GM12878 (cell line): ENCODE data around the gene PPP2R1A. TPM values are rescaled to one million over a fixed set of nuclear protein-coding genes. Genes with fewer than 3 reads are reported as not detected.

Experiments
- ATAC-seq: fragments of 200-7000 bp; cut with Tn5 transposase; 3 replicates; pipeline ENCODE4 v1.9.1; 2020; ENCODE audit warnings: mild to moderate bottlenecking, moderate library complexity
- BruUV-seq: library from RNA; stranded (reverse); fragments of 400-500 nt; replicated peaks from 2 replicates; lab custom pipeline; 2021; lab: Mats Ljungman, UMichigan
- CTCF ChIA-PET: fragments of 300-600 bp; sonication (Branson Sonifier 250); formaldehyde crosslinking; extraction: SDS; loops from one replicate; lab custom pipeline; 2021; ENCODE audit warnings: inconsistent platforms; lab: Yijun Ruan, JAX
- POLR2A ChIA-PET: fragments of 350-600 bp; formaldehyde crosslinking; extraction: SDS; loops from one replicate; lab custom pipeline; 2021; ENCODE audit warnings: inconsistent platforms; lab: Charles Lee
- RAD21 ChIA-PET: fragments of 300-600 bp; sonication (Branson Sonifier 250); formaldehyde crosslinking; loops from one replicate; lab custom pipeline; 2023; ENCODE audit warnings: antibody characterized with exemption; ENCODE audit not compliant: unreplicated experiment; lab: Charles Lee
- SMC1A ChIA-PET: fragments of 300-600 bp; sonication (Branson Sonifier 250); formaldehyde crosslinking; loops from one replicate; lab custom pipeline; 2023; ENCODE audit not compliant: unreplicated experiment, uncharacterized antibody; lab: Charles Lee
- DNase-seq: peaks from one replicate; pipeline ENCODE4 v3.0.0-alpha.2; 2011; ENCODE audit warnings: low read depth, low spot score
- FAIRE-seq: peaks from 3 replicates; lab custom pipeline; 2011; peaks lifted over from hg19 to GRCh38; lab: Jason Lieb, UNC
- H2AFZ ChIP-seq: 2 replicates; pipeline ENCODE4 v1.6.0; 2011; ENCODE audit warnings: low read depth, low read length, control low read depth; ENCODE audit not compliant: control insufficient read depth
- H3K27ac ChIP-seq: 2 replicates; pipeline ENCODE4 v1.5.1; 2011; ENCODE audit warnings: control low read depth; ENCODE audit not compliant: control insufficient read depth, insufficient read depth
- H3K27me3 ChIP-seq, 2 experiments: replicated peaks in 1 of 2; 2 replicates each; pipeline versions ENCODE4 v1.6.0 to v1.6.1; 2011; ENCODE audit warnings: low read length in 1 of 2; ENCODE audit not compliant: control insufficient read depth in 2 of 2, insufficient read depth in 2 of 2
- H3K36me3 ChIP-seq, 2 experiments: 2 replicates each; pipeline ENCODE4 v1.5.1; 2011; ENCODE audit warnings: low read length in 1 of 2; ENCODE audit not compliant: control insufficient read depth in 2 of 2, insufficient read depth in 2 of 2
- H3K4me1 ChIP-seq: 2 replicates; pipeline ENCODE4 v1.6.1; 2011; ENCODE audit warnings: mild to moderate bottlenecking, low read length, moderate library complexity, mixed read lengths; ENCODE audit not compliant: control insufficient read depth, insufficient read depth
- H3K4me2 ChIP-seq: 2 replicates; pipeline ENCODE4 v1.6.0; 2011; ENCODE audit warnings: control low read depth; ENCODE audit not compliant: control insufficient read depth, insufficient read depth
- H3K4me3 ChIP-seq: fragments of 200-600 bp; sonication (generic); 2 replicates; pipeline ENCODE4 v1.5.1; 2016
- H3K79me2 ChIP-seq: 2 replicates; pipeline ENCODE4 v1.6.0; 2011; ENCODE audit warnings: low read length; ENCODE audit not compliant: control insufficient read depth, insufficient read depth
- H3K9ac ChIP-seq: 2 replicates; pipeline ENCODE4 v1.8.0; 2011; ENCODE audit warnings: low read length, control low read depth, mixed read lengths; ENCODE audit not compliant: control insufficient read depth, insufficient read depth
- H3K9me3 ChIP-seq: replicated peaks from 3 replicates; pipeline ENCODE4 v1.5.1; 2011; ENCODE audit warnings: mild to moderate bottlenecking, low read length; ENCODE audit not compliant: control insufficient read depth, insufficient read depth
- H4K20me1 ChIP-seq: 2 replicates; pipeline ENCODE4 v1.6.0; 2011; ENCODE audit not compliant: control insufficient read depth, insufficient read depth
- ASH2L ChIP-seq: fragments of 300-600, 200-600 bp; sonication (generic); IDR thresholded peaks from 2 replicates; pipeline ENCODE4 v1.6.1; 2017; ENCODE audit warnings: low read depth, mild to moderate bottlenecking, borderline replicate concordance
- ATF2 ChIP-seq: IDR thresholded peaks from 2 replicates; pipeline ENCODE4 v1.6.1; 2012; ENCODE audit warnings: low read length, inconsistent platforms
- ELK1 ChIP-seq: IDR thresholded peaks from 2 replicates; pipeline ENCODE4 v1.6.1; 2012; ENCODE audit warnings: low read depth, low read length, improper control_type of control experiment
- ETV6 ChIP-seq, 2 experiments: fragments of 450-650 bp in 1 of 2; IDR thresholded peaks in 1 of 2; conservative IDR thresholded peaks in 1 of 2; 2 replicates each; pipeline ENCODE4 v1.6.1; 2014; ENCODE audit warnings: antibody characterized with exemption in 1 of 2, borderline replicate concordance in 1 of 2, low read depth in 1 of 2, mild to moderate bottlenecking in 1 of 2, moderate library complexity in 1 of 2
- EZH2 ChIP-seq: IDR thresholded peaks from 2 replicates; pipeline ENCODE4 v1.6.1; 2012; ENCODE audit warnings: low read depth, mild to moderate bottlenecking, control low read depth, inconsistent platforms, low read length, borderline replicate concordance; ENCODE audit not compliant: control insufficient read depth
- GATAD2B ChIP-seq: fragments of 450-650 bp; conservative IDR thresholded peaks from 2 replicates; pipeline ENCODE4 v1.6.1; 2017; ENCODE audit warnings: low read depth, mild to moderate bottlenecking, moderate library complexity
- HCFC1 ChIP-seq: fragments of 150-350 bp; IDR thresholded peaks from 2 replicates; pipeline ENCODE4 v1.6.1; 2014; ENCODE audit warnings: low read length
- HDGF ChIP-seq: fragments of 450-650 bp; IDR thresholded peaks from 2 replicates; pipeline ENCODE4 v1.6.1; 2016; ENCODE audit warnings: antibody characterized with exemption
- NFYB ChIP-seq: IDR thresholded peaks from 2 replicates; pipeline ENCODE4 v1.6.1; 2011; ENCODE audit warnings: low read depth, mild to moderate bottlenecking, low read length, improper control_type of control experiment, moderate library complexity; ENCODE audit not compliant: insufficient read depth
- NRF1 ChIP-seq: conservative IDR thresholded peaks from 2 replicates; pipeline ENCODE4 v1.6.1; 2011; ENCODE audit warnings: mild to moderate bottlenecking, low read depth, low read length, improper control_type of control experiment
- POLR2A ChIP-seq: IDR thresholded peaks from 2 replicates; pipeline ENCODE4 v1.6.1; 2011; ENCODE audit warnings: low read depth, mild to moderate bottlenecking, low read length
- POLR2AphosphoS5 ChIP-seq: IDR thresholded peaks from 2 replicates; pipeline ENCODE4 v1.6.1; 2011; ENCODE audit warnings: mild to moderate bottlenecking, low read length, inconsistent platforms
- POU2F2 ChIP-seq: IDR thresholded peaks from 3 replicates; pipeline ENCODE4 v1.6.1; 2011; ENCODE audit warnings: low read depth, mild to moderate bottlenecking, low read length, borderline replicate concordance
- TCF3 ChIP-seq: IDR thresholded peaks from 2 replicates; pipeline ENCODE4 v1.6.1; 2012; ENCODE audit warnings: low read depth, mild to moderate bottlenecking, low read length, borderline replicate concordance; ENCODE audit not compliant: insufficient read depth
- ZSCAN29 ChIP-seq: fragments of 450-650 bp; IDR thresholded peaks from 2 replicates; pipeline ENCODE4 v1.6.1; 2017; ENCODE audit warnings: mild to moderate bottlenecking, moderate library complexity
- WGBS: methylation state at CpG from one replicate; pipeline ENCODE4 v1.1.6; 2016; ENCODE audit warnings: low lambda C conversion rate; ENCODE audit not compliant: insufficient replicate concordance, insufficient coverage; ENCODE audit errors: missing lambda C conversion rate; 5-methylcytosine and 5-hydroxymethylcytosine counted together
- in situ Hi-C: fragments of 300-500 bp; cut with MboI; formaldehyde crosslinking; loops from 9 replicates; pipeline ENCODE4 v1.14.3; 2018; ENCODE audit warnings: mixed read lengths
- intact Hi-C: fragments of 100-400 bp; cut with micrococcal nuclease; formaldehyde crosslinking; loops from one replicate; pipeline ENCODE4 v1.14.2; 2022; ENCODE audit not compliant: unreplicated experiment
- polyA plus RNA-seq, 11 experiments: library from polyadenylated mRNA; depleted of rRNA in 4 of 11; unstranded in 6 of 11; stranded (reverse) in 5 of 11; fragments of >200 nt; fragmentation: Nextera tagmentation in 4 of 11; fragmentation: Illumina TruSeq in 1 of 11; extraction: Ambion mirVana in 4 of 11; extraction: Trizol in 1 of 11; gene quantifications; 1 replicate in 1 of 11; 2 replicates in 10 of 11; pipeline versions ENCODE4 v1.2.1 to v1.2.3, GENCODE V29; 2011 to 2016; ENCODE audit warnings: inconsistent platforms in 2 of 11, missing spikeins in 2 of 11, low read depth in 1 of 11
- total RNA-seq, 4 experiments: library from RNA; depleted of rRNA in 3 of 4; stranded (reverse); fragments of >200 nt in 3 of 4; fragmentation: Illumina TruSeq in 1 of 4; extraction: Trizol in 1 of 4; gene quantifications; 2 replicates each; pipeline versions ENCODE4 v1.2.1 to v1.2.3, GENCODE V29; 2013 to 2021

Gene PPP2R1A
- total and polyA plus RNA-seq, 10 of the 15 experiments (the other 5 are each of a cell fraction or from before 2014, with no cell fraction given) = 16.0 to 359 (median 140) TPM

- FAIRE-seq = no peak
- Histone ChIP-seq H3K9ac (no peak overlapping the region), H3K4me1 (no peaks in the 10 kb centered on the region), H3K27me3 (no peaks in the 10 kb centered on the region), H3K4me2 (no peak overlapping the region), H3K4me3 (no peak overlapping the region), H3K36me3 (peaks cover 59 to 67% of the 10 kb centered on the region in 2 experiments), H3K79me2 (no peaks in the 10 kb centered on the region; the same call in 1 of the 2 replicates), H3K27ac (no peak overlapping the region), H4K20me1 (no peaks in the 10 kb centered on the region), H2AFZ (no peak overlapping the region)
- WGBS = 100% methylated on average over 5 of the region's 5 CpGs
- ChIA-PET POLR2A (no interaction called here), CTCF (no interaction called here), RAD21 (no interaction called here), SMC1A (no interaction called here)
- intact Hi-C loops = no loop called here
- in situ Hi-C loops = no loop called here
- DNase-seq = no peak
- no TSS peak for BruUV-seq
- TF ChIP-seq POLR2A (peak; percentile 45; the same call in 1 of the 2 replicates), NRF1 (no peak), NFYB (0 out of 2 replicates have a peak, but pooled peaks have one; percentile 16)
- TF ChIP-seq, all 136 proteins: peak for 2
- no peak for ATAC-seq
- H3K9me3 ChIP-seq = no peaks in the 10 kb centered on the region; the same call in 2 of the 3 replicates
Measured at GRCh38 chr19:52217576-52217975, 27.7 kb downstream of the PPP2R1A start.

GRCh38 chr19:52219611-52220010 is 29.8 kb downstream of the PPP2R1A start:
- no TSS peak for BruUV-seq
- WGBS = 93% methylated on average over 8 of the region's 8 CpGs
- POLR2A ChIA-PET = no interaction called here
- no peak overlapping the region for H3K9ac ChIP-seq
- H2AFZ ChIP-seq = no peak overlapping the region
- ATAC-seq (no peak), DNase-seq (no peak), FAIRE-seq (no peak)
- H3K4me3 ChIP-seq = no peak overlapping the region
- H3K9me3 ChIP-seq = no peaks in the 10 kb centered on the region; the same call in 2 of the 3 replicates
- H3K79me2 ChIP-seq = no peaks in the 10 kb centered on the region
- H3K4me2 ChIP-seq = no peak overlapping the region
- H4K20me1 ChIP-seq = no peaks in the 10 kb centered on the region
- SMC1A ChIA-PET = no interaction called here
- RAD21 ChIA-PET = no interaction called here
- no peaks in the 10 kb centered on the region for H3K27me3 ChIP-seq
- intact Hi-C loops = no loop called here
- in situ Hi-C loops = no loop called here
- no peaks in the 10 kb centered on the region for H3K4me1 ChIP-seq
- H3K36me3 ChIP-seq = peaks cover 46 to 64% of the 10 kb centered on the region in 2 experiments
- CTCF ChIA-PET = no interaction called here
- no peak overlapping the region for H3K27ac ChIP-seq
- no peak for TF ChIP-seq ASH2L
- TF ChIP-seq NRF1 = no peak
- no peak for TF ChIP-seq HDGF
- TF ChIP-seq POLR2AphosphoS5 = no peak; the same call in 1 of the 2 replicates
- TF ChIP-seq ETV6 (conservative IDR thresholded peaks at IDR 0.05 in 1 of 2, IDR thresholded peaks at IDR 0.05 in 1 of 2; ENCODE audit: borderline replicate concordance in 1 of 2, low read depth in 1 of 2) = no peak
- TF ChIP-seq GATAD2B = no peak
- no peak for TF ChIP-seq HCFC1
- TF ChIP-seq ATF2 = no peak
- TF ChIP-seq EZH2 = no peak
- TF ChIP-seq TCF3 = no peak
- no peak for TF ChIP-seq POU2F2
- TF ChIP-seq ELK1 = no peak
- TF ChIP-seq ZSCAN29 = no peak
